PC-9 (cell line): ENCODE measurements around the gene THOC6.

Experiments
- CTCF ChIP-seq: fragments of 200-600 bp; sonication (generic); conservative IDR thresholded peaks from 2 replicates; pipeline ENCODE4 v1.6.1; 2017; ENCODE audit warnings: mixed run types, antibody characterized with exemption, mild to moderate bottlenecking, moderate library complexity
- EZH2 ChIP-seq: fragments of 200-600 bp; sonication (generic); IDR thresholded peaks from 2 replicates; pipeline ENCODE4 v1.8.0; 2017; ENCODE audit warnings: antibody characterized with exemption, low read depth

- TF ChIP-seq EZH2 (no peak), CTCF (no peak)
Observed at GRCh38 chr16:3009568-3010390, 14.1 kb upstream of the THOC6 start.
